HL-60 (cell line): Measurements from ENCODE around the gene PLAAT1.

Experiments used
- CTCF ChIP-seq: IDR thresholded peaks from one replicate; pipeline ENCODE4 v1.5.1; 2011; ENCODE audit warnings: low read length, control low read depth, inconsistent platforms; ENCODE audit not compliant: insufficient read depth
- POLR2AphosphoS5 ChIP-seq: IDR thresholded peaks from 2 replicates; pipeline ENCODE4 v1.6.1; 2012; ENCODE audit warnings: low read depth
- SPI1 ChIP-seq: IDR thresholded peaks from 2 replicates; pipeline ENCODE4 v1.6.1; 2012; ENCODE audit warnings: low read depth, mild to moderate bottlenecking, borderline replicate concordance
- TF ChIP-seq, protein P1 (sequence below): IDR thresholded peaks from 2 replicates; pipeline ENCODE4 v1.6.1; 2012; ENCODE audit warnings: low read depth; ENCODE audit not compliant: insufficient replicate concordance

DNA sequence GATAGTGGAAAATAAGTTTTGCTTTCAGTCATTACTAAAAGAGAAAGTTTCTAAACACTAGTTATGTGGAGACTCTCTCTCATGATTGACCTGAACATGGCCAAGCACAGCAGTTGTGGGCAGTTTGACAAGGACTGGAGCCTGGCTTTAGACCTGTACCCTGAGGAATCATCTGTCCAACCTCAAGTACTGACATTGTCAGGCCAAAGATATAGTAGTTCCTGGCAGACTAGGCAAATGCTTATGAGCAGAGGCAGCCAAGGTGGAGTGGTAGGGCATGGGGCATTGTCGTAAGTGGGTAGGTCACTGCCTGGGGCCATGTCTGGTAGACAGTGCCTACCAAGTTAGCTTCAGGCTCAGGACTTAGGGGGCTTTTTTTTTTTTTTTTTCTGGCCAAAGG, 20.9 kb downstream of the PLAAT1 start:
- no peak for TF ChIP-seq CTCF
- TF ChIP-seq SPI1: no peak
- TF ChIP-seq POLR2AphosphoS5: no peak
- TF ChIP-seq, protein P1, sequence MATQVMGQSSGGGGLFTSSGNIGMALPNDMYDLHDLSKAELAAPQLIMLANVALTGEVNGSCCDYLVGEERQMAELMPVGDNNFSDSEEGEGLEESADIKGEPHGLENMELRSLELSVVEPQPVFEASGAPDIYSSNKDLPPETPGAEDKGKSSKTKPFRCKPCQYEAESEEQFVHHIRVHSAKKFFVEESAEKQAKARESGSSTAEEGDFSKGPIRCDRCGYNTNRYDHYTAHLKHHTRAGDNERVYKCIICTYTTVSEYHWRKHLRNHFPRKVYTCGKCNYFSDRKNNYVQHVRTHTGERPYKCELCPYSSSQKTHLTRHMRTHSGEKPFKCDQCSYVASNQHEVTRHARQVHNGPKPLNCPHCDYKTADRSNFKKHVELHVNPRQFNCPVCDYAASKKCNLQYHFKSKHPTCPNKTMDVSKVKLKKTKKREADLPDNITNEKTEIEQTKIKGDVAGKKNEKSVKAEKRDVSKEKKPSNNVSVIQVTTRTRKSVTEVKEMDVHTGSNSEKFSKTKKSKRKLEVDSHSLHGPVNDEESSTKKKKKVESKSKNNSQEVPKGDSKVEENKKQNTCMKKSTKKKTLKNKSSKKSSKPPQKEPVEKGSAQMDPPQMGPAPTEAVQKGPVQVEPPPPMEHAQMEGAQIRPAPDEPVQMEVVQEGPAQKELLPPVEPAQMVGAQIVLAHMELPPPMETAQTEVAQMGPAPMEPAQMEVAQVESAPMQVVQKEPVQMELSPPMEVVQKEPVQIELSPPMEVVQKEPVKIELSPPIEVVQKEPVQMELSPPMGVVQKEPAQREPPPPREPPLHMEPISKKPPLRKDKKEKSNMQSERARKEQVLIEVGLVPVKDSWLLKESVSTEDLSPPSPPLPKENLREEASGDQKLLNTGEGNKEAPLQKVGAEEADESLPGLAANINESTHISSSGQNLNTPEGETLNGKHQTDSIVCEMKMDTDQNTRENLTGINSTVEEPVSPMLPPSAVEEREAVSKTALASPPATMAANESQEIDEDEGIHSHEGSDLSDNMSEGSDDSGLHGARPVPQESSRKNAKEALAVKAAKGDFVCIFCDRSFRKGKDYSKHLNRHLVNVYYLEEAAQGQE: no peak
